ENCODE measurements around the gene IL1RAPL1.
A peak's percentile ranks its signal among the peaks of the same experiment; 100 is the strongest.

Gene IL1RAPL1

GRCh38 chrX:28802625-28803024 lies 215.4 kb downstream of the IL1RAPL1 start:
- no peak for DNase-seq

- no peak for DNase-seq
Measured at GRCh38 chrX:28835991-28836390, 248.7 kb downstream of the IL1RAPL1 start.

DNA sequence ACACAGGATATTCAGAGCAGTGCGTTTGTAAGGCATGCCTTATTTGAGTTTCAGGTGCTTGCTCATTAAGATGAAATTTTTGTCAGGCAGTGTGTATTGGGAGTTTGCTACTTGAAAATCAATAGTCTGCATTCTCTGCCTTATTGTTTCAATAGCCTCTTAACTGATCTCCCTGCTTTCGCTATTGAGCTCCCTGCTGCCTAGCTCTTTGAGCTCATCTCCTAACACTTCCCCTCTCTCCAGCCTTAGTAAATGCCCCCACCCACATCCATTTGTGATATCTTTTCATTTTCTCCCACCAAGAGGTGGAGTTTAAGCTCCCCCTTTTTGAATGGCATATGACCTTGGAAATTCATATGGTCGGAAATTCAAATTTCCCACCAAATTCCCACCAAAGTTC lies 256.6 kb downstream of the IL1RAPL1 start:
- DNase-seq: no peak

GRCh38 chrX:28847423-28847822 lies 260.2 kb downstream of the IL1RAPL1 start:
- no peak for DNase-seq

- no peak for DNase-seq
Measured at GRCh38 chrX:28848707-28849106, 261.5 kb downstream of the IL1RAPL1 start.

DNA sequence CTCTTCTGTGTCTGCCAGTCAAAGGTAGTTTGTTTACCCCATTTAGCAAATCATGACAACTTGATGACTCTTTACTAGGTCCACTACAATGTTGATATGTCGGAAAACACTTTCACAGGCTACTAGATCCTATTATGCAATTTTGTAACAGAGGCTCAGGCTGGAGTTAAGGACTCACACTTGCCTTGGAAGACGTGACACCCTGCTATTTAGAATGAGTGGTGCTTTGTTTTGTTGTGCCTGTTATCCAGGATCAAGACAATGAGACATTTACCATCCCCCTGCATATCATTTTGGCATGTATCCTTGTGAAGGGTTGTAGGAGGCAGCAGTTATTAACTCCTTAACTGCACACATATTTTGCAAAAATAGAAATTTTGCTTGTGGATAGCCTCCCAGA lies 263.7 kb downstream of the IL1RAPL1 start:
- no peak for DNase-seq

DNA sequence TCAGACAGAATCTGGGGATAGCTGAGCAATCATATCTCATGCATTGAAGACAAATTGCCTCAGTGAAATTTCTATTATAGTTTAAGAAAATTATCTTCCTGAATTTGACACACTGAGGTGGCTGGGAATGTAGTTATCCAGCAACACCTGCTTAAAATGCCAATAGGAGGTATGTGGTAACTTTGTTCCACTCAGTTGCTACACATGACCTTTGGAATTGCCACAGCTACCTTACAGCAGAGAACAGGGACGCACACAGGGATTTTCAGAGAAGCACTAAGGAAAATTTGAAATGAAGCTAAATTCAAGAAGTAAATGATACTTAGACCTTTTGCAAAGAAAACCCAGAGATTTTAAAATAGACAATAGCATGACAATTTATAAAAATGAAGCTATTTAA lies 264.6 kb downstream of the IL1RAPL1 start:
- no peak for DNase-seq

DNA sequence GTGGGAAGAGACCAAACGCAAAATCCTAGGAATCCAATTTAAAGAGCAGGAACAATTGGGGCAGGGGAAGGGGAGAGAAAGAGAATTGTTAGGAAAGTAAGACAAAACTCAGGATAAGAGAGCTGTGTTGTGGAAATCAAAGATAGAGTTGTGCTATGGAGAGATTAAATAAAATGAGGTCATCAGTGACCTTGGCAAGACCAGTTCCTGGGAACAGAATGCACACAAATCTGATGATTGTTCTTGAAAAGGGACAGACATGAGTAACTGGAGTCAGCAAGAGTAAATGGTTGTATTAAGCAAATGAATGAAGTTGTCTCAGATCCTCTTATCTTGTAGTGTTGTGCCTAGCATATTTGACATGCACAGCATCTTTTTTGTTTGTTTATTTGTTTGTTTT lies 267.4 kb downstream of the IL1RAPL1 start:
- DNase-seq: no peak

- no peak for DNase-seq
Measured at GRCh38 chrX:28876408-28876807, 289.2 kb downstream of the IL1RAPL1 start.

- no peak for DNase-seq
Measured at GRCh38 chrX:28876901-28877300, 289.7 kb downstream of the IL1RAPL1 start.

- DNase-seq: no peak
Measured at GRCh38 chrX:28880136-28880535, 292.9 kb downstream of the IL1RAPL1 start.

GRCh38 chrX:28884823-28885222 lies 297.6 kb downstream of the IL1RAPL1 start:
- DNase-seq: no peak

GRCh38 chrX:28888416-28888815 lies 301.2 kb downstream of the IL1RAPL1 start:
- DNase-seq: no peak

GRCh38 chrX:28889591-28890090 lies 302.4 kb downstream of the IL1RAPL1 start:
- DNase-seq: no peak

GRCh38 chrX:28901637-28902036 lies 314.4 kb downstream of the IL1RAPL1 start:
- no peak for DNase-seq

- DNase-seq: no peak
Measured at GRCh38 chrX:28910487-28910886, 323.2 kb downstream of the IL1RAPL1 start.

DNA sequence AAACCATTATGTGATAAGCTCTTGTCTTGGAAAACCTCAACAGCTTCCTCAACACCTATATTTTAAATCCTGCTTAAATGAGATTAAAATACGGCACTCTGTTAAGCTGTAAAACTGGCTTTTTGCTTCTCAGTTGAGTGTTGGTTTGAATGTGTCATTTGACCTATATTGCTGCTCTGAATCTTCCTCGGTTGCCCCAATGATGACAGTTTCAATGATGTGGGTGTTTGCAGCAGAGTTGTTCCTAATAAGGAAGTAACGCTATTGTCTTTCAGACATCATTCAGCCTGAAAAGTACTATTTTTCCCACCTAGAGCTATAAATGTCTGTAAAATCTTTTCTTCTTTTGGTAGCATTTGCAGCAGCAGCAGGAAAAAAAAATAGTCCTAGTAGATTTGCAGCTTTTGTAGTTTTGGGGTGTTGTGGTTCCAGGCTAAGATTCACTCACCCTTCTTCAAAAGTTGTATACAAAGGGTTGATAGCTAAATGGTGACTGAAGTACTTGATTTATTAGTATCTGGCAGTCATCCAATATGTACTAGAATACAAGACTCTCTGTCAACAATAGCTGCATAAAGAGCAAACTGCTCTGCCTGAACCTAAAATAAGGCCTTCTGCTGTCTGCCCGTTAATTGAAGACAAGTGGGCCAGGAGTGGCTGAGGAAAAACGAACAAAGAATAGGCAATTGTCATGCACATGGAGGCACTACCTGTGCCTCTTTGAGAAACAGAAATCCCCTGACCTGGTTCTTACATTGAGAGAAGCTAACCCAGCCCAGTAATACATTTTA lies 333.1 kb downstream of the IL1RAPL1 start:
- peak; percentile 61 for DNase-seq

GRCh38 chrX:28922106-28922505 lies 334.9 kb downstream of the IL1RAPL1 start:
- no peak for DNase-seq

DNA sequence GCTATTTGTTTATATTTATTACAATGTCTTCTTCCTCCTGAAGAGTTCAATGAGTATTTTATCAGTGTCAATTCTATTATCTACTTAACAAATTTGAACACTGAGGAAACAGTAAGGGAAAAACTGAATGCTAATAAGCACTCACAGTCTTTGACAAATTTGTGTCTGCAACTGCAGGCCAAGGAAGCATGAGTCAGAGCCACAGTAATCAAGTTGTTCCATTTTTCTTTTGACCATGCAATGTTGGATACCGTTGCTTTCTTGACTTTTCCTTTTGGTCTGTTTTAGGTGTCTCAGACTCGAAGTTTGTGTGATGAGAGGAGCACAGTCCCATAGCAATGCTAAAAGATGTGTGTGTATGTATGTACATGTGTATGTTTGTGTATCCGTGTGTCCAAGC lies 359.6 kb downstream of the IL1RAPL1 start:
- DNase-seq: no peak

- DNase-seq: no peak
Measured at GRCh38 chrX:28960063-28960462, 372.8 kb downstream of the IL1RAPL1 start.

DNA sequence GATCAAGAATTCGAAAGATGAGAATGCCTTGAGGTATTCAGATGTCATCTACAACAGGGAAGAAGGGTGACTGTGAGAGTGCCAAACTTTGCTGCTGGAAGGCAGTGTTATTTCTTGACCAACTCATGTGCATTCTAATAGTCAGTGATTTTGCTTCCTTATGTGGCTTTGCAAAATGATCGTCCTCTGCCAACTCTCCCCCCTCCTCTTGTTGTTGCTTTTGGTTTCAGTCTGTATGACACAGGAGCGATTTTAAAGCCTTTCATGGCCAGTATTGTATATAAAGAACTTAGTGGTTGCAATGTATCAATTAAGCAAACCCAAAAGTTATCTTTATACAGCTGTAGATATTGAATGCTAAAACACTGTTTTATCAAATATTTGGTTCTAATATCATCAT lies 379.1 kb downstream of the IL1RAPL1 start:
- no peak for DNase-seq

- DNase-seq: no peak
Measured at GRCh38 chrX:28969126-28969525, 381.9 kb downstream of the IL1RAPL1 start.

GRCh38 chrX:28979877-28980276 lies 392.6 kb downstream of the IL1RAPL1 start:
- DNase-seq: no peak

- DNase-seq: no peak
Measured at GRCh38 chrX:28981952-28982351, 394.7 kb downstream of the IL1RAPL1 start.

DNA sequence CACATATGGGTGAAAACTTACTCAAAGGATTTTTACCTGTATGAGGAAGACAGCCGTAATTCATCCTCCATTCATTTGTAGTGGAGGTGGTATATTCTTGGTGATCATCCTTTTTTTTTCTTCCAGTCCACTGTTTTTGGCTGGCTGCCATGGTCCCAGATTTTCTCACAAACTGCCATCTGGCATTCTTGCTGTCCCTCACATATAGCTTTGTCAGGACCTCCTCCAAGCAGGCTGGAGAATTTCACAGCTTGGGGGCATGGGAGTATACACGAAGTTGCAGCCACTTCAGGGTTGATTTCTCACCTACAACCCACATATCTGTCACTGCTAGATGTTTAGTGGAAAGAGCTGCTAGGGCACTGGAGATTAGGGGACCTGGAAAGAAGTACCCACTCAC lies 401.0 kb downstream of the IL1RAPL1 start:
- no peak for DNase-seq

Measured in NCI-H510A (cell line).